GM18519 (cell line): ENCODE results near the gene LPAR1.

Experiments used
- ATAC-seq: cut with Tn5 transposase; IDR thresholded peaks from one replicate; pipeline ENCODE4 v1.9.1; 2021; ENCODE audit warnings: mild to moderate bottlenecking, moderate library complexity; ENCODE audit not compliant: unreplicated experiment, low FRiP score

LPAR1 gene

GRCh38 chr9:111003182-111003581 lies 35.1 kb downstream of the LPAR1 start:
- no peak for ATAC-seq

- ATAC-seq, result no peak
These were observed 36.7 kb downstream of the LPAR1 start for GRCh38 chr9:111001526-111001925.

- no peak for ATAC-seq
These were observed 38.1 kb downstream of the LPAR1 start for GRCh38 chr9:111000202-111000601.

- no peak for ATAC-seq
These were observed 38.9 kb downstream of the LPAR1 start for GRCh38 chr9:110999379-110999778.

- no peak for ATAC-seq
These were observed 40.4 kb downstream of the LPAR1 start for GRCh38 chr9:110997847-110998246.

- ATAC-seq, result no peak
These were observed 41.6 kb downstream of the LPAR1 start for GRCh38 chr9:110996436-110997220.

GRCh38 chr9:110995420-110996340 lies 42.6 kb downstream of the LPAR1 start:
- ATAC-seq, result no peak

GRCh38 chr9:110994771-110995241 lies 43.5 kb downstream of the LPAR1 start:
- no peak for ATAC-seq

GRCh38 chr9:110990481-110990880 lies 47.8 kb downstream of the LPAR1 start:
- no peak for ATAC-seq

- ATAC-seq, result no peak
These were observed 51.7 kb downstream of the LPAR1 start for GRCh38 chr9:110986529-110986928.

- no peak for ATAC-seq
These were observed 53.3 kb downstream of the LPAR1 start for GRCh38 chr9:110984890-110985437.

GRCh38 chr9:110980261-110980660 lies 58.0 kb downstream of the LPAR1 start:
- no peak for ATAC-seq

GRCh38 chr9:110979636-110980035 lies 58.6 kb downstream of the LPAR1 start:
- ATAC-seq, result no peak

- ATAC-seq, result no peak
These were observed 59.8 kb downstream of the LPAR1 start for GRCh38 chr9:110978516-110978915.

- ATAC-seq, result no peak
These were observed 61.0 kb downstream of the LPAR1 start for GRCh38 chr9:110977259-110977709.

- no peak for ATAC-seq
These were observed 62.3 kb downstream of the LPAR1 start for GRCh38 chr9:110975969-110976368.

- no peak for ATAC-seq
These were observed 63.0 kb downstream of the LPAR1 start for GRCh38 chr9:110975278-110975677.

- ATAC-seq, result no peak
These were observed 66.6 kb downstream of the LPAR1 start for GRCh38 chr9:110971705-110972104.

GRCh38 chr9:110971234-110971633 lies 67.0 kb downstream of the LPAR1 start:
- no peak for ATAC-seq

GRCh38 chr9:110969971-110970386 lies 68.3 kb downstream of the LPAR1 start:
- no peak for ATAC-seq

- ATAC-seq, result no peak
These were observed 70.2 kb downstream of the LPAR1 start for GRCh38 chr9:110968096-110968495.
